Measurements from ENCODE around the gene GPR63. TPM values are rescaled to one million over a fixed set of nuclear protein-coding genes. Genes with fewer than 3 reads are reported as not detected.

GPR63 gene
- total and polyA plus RNA-seq, 2 donors (not counting 1 experiment from before 2014, with no cell fraction given) = 0.01 to 0.12 TPM

- no peaks in the 10 kb centered on the region for H3K4me1 ChIP-seq (ENCODE audit: control insufficient read depth in 2 of 2, insufficient read depth in 2 of 2, low read length in 2 of 2)
- H3K27me3 Mint-ChIP-seq = peaks cover 3% of the 10 kb centered on the region
- peak overlapping the region; percentile 1 for H2AFZ ChIP-seq (ENCODE audit: insufficient read depth, low read depth, low read length, poor library complexity, severe bottlenecking)
- 100% methylated on average over 2 of the region's 4 CpGs for WGBS (ENCODE audit: insufficient coverage)
- no peaks in the 10 kb centered on the region for H3K79me2 ChIP-seq (ENCODE audit: control insufficient read depth, insufficient read depth, low read length)
- DNase-seq = no peak
- ChIA-PET CTCF (no interaction called here), POLR2A (no interaction called here)
- H3K27ac ChIP-seq (ENCODE audit: low read length in 2 of 2) = no peak overlapping the region
- intact Hi-C loops (cut with micrococcal nuclease) = no loop called here
- peaks cover 0 to 4% (median 0%) of the 10 kb centered on the region in 3 donors for H3K9me3 ChIP-seq (ENCODE audit: control extremely low read depth in 1 of 3, control insufficient read depth in 2 of 3, insufficient read depth in 1 of 3, low read length in 2 of 3)
- no peak overlapping the region for H3K27ac Mint-ChIP-seq
- H3K4me2 ChIP-seq (replicated peaks; ENCODE audit: low read depth, low read length, poor library complexity, severe bottlenecking) = no peak overlapping the region
- ATAC-seq (ENCODE audit: low read depth) = no peak
- no peaks in the 10 kb centered on the region for H3K9me3 Mint-ChIP-seq (ENCODE audit: insufficient read depth)
- H4K20me1 ChIP-seq (ENCODE audit: control insufficient read depth, insufficient read depth, low read length, poor library complexity, severe bottlenecking) = no peaks in the 10 kb centered on the region
- H3K9ac ChIP-seq (ENCODE audit: low read length) = no peak overlapping the region
- no peak for TF ChIP-seq CTCF (IDR thresholded peaks at IDR 0.05)
- no peak for TF ChIP-seq EZH2 (IDR thresholded peaks at IDR 0.05; ENCODE audit: borderline replicate concordance, insufficient read depth, low read depth, low read length, poor library complexity, severe bottlenecking)
- no peaks in the 10 kb centered on the region for H3K27me3 ChIP-seq (replicated peaks in 1 of 4; ENCODE audit: control extremely low read depth in 1 of 4, control insufficient read depth in 3 of 4, insufficient read depth in 4 of 4, low read length in 3 of 4)
- H3K4me3 Mint-ChIP-seq = no peak overlapping the region
- no peaks in the 10 kb centered on the region for H3K36me3 ChIP-seq (replicated peaks in 1 of 2; ENCODE audit: control extremely low read depth in 1 of 2, control insufficient read depth in 1 of 2, extremely low read depth in 1 of 2, insufficient read depth in 2 of 2, low read length in 1 of 2)
- no peaks in the 10 kb centered on the region for H3K4me1 Mint-ChIP-seq
- no peak overlapping the region for H3K4me3 ChIP-seq (ENCODE audit: control extremely low read depth in 1 of 5, extremely low read depth in 1 of 5, insufficient read depth in 1 of 5, low read depth in 2 of 5, low read length in 4 of 5)
These were observed 77.1 kb downstream of the GPR63 start for GRCh38 chr6:96760153-96760687.

GRCh38 chr6:96755096-96755495, 82.2 kb downstream of the GPR63 start:
- no peaks in the 10 kb centered on the region for H3K4me1 Mint-ChIP-seq
- Histone ChIP-seq H3K79me2 (ENCODE audit: control insufficient read depth, insufficient read depth, low read length) (no peaks in the 10 kb centered on the region), H3K9me3 (ENCODE audit: control extremely low read depth in 1 of 3, control insufficient read depth in 2 of 3, insufficient read depth in 1 of 3, low read length in 2 of 3) (peaks cover 0 to 4% (median 0%) of the 10 kb centered on the region in 3 donors), H3K4me3 (ENCODE audit: control extremely low read depth in 1 of 5, extremely low read depth in 1 of 5, insufficient read depth in 1 of 5, low read depth in 2 of 5, low read length in 4 of 5) (no peak overlapping the region), H4K20me1 (ENCODE audit: control insufficient read depth, insufficient read depth, low read length, poor library complexity, severe bottlenecking) (no peaks in the 10 kb centered on the region), H3K27me3 (replicated peaks in 1 of 4; ENCODE audit: control extremely low read depth in 1 of 4, control insufficient read depth in 3 of 4, insufficient read depth in 4 of 4, low read length in 3 of 4) (no peaks in the 10 kb centered on the region), H3K9ac (ENCODE audit: low read length) (no peak overlapping the region), H3K36me3 (replicated peaks in 1 of 2; ENCODE audit: control extremely low read depth in 1 of 2, control insufficient read depth in 1 of 2, extremely low read depth in 1 of 2, insufficient read depth in 2 of 2, low read length in 1 of 2) (no peaks in the 10 kb centered on the region), H2AFZ (ENCODE audit: insufficient read depth, low read depth, low read length, poor library complexity, severe bottlenecking) (no peak overlapping the region), H3K27ac (ENCODE audit: low read length in 2 of 2) (no peak overlapping the region), H3K4me1 (ENCODE audit: control insufficient read depth in 2 of 2, insufficient read depth in 2 of 2, low read length in 2 of 2) (no peaks in the 10 kb centered on the region), H3K4me2 (replicated peaks; ENCODE audit: low read depth, low read length, poor library complexity, severe bottlenecking) (no peak overlapping the region)
- DNase-seq (no peak), ATAC-seq (ENCODE audit: low read depth) (no peak)
- WGBS (ENCODE audit: insufficient coverage) = no CpG with 5 or more reads among the region's 3 CpGs
- H3K4me3 Mint-ChIP-seq = no peak overlapping the region
- ChIA-PET CTCF (no interaction called here), POLR2A (no interaction called here)
- no peak overlapping the region for H3K27ac Mint-ChIP-seq
- intact Hi-C loops (cut with micrococcal nuclease) = no loop called here
- H3K9me3 Mint-ChIP-seq (ENCODE audit: insufficient read depth) = no peaks in the 10 kb centered on the region
- H3K27me3 Mint-ChIP-seq = peaks cover 19% of the 10 kb centered on the region
- no peak for TF ChIP-seq CTCF (IDR thresholded peaks at IDR 0.05)
- no peak for TF ChIP-seq EZH2 (IDR thresholded peaks at IDR 0.05; ENCODE audit: borderline replicate concordance, insufficient read depth, low read depth, low read length, poor library complexity, severe bottlenecking)

Data from B cell (primary cell).